RKO (cell line): ENCODE results near the gene LDLRAD3.

Experiments used
- DNase-seq: peaks from one replicate; pipeline ENCODE4 v3.0.0-alpha.2; 2016; ENCODE audit warnings: low spot score

Gene LDLRAD3

GRCh38 chr11:36213393-36213840, 269.6 kb downstream of the LDLRAD3 start:
- no peak for DNase-seq

- no peak for DNase-seq
Observed at GRCh38 chr11:36214480-36214879, 270.6 kb downstream of the LDLRAD3 start.

- DNase-seq = no peak
Observed at GRCh38 chr11:36214976-36215692, 271.3 kb downstream of the LDLRAD3 start.

GRCh38 chr11:36215693-36216060, 271.8 kb downstream of the LDLRAD3 start:
- no peak for DNase-seq

GRCh38 chr11:36216061-36216615, 272.3 kb downstream of the LDLRAD3 start:
- DNase-seq = no peak

- DNase-seq = no peak
Observed at GRCh38 chr11:36218283-36218921, 274.5 kb downstream of the LDLRAD3 start.

GRCh38 chr11:36219996-36220395, 276.1 kb downstream of the LDLRAD3 start:
- no peak for DNase-seq

GRCh38 chr11:36222831-36223635, 279.2 kb downstream of the LDLRAD3 start:
- no peak for DNase-seq

GRCh38 chr11:36224209-36224882, 280.5 kb downstream of the LDLRAD3 start:
- DNase-seq = no peak

- no peak for DNase-seq
Observed at GRCh38 chr11:36227044-36227443, 283.2 kb downstream of the LDLRAD3 start.

GRCh38 chr11:36228689-36229088, 284.8 kb downstream of the LDLRAD3 start:
- DNase-seq = no peak

GRCh38 chr11:36229091-36229705, 285.3 kb downstream of the LDLRAD3 start:
- no peak for DNase-seq

- peak; percentile 12 for DNase-seq
Observed at GRCh38 chr11:36230779-36231699, 287.2 kb downstream of the LDLRAD3 start.

GRCh38 chr11:36233204-36233603, 289.3 kb downstream of the LDLRAD3 start:
- DNase-seq = no peak

GRCh38 chr11:36234825-36235224, 291.0 kb downstream of the LDLRAD3 start:
- DNase-seq = no peak

GRCh38 chr11:36235750-36236149, 291.9 kb downstream of the LDLRAD3 start:
- DNase-seq = no peak

- no peak for DNase-seq
Observed at GRCh38 chr11:36237391-36237790, 293.5 kb downstream of the LDLRAD3 start.

GRCh38 chr11:36238036-36238631, 294.3 kb downstream of the LDLRAD3 start:
- DNase-seq = no peak

- no peak for DNase-seq
Observed at GRCh38 chr11:36238881-36239280, 295.0 kb downstream of the LDLRAD3 start.

GRCh38 chr11:36239636-36240035, 295.8 kb downstream of the LDLRAD3 start:
- no peak for DNase-seq
